Naive B cell (primary cell): Measurements from ENCODE around the gene CNDP1. TPM values are rescaled to one million over a fixed set of nuclear protein-coding genes. Genes with fewer than 3 reads are reported as not detected.
"Not testable (repeated sequence)": the region's sequence is repeated elsewhere in the genome, so short reads cannot be mapped to it uniquely, and the experiment has no call there.

ENCODE experiments used
- ATAC-seq, 2 donors: fragments of 150-1000 bp; cut with Tn5 transposase; 2 replicates each; pipeline ENCODE4 v1.10.0; 2021; ENCODE audit warnings: low read depth in 2 of 2, mild to moderate bottlenecking in 2 of 2, moderate library complexity in 2 of 2
- DNase-seq: peaks from one replicate; pipeline ENCODE4 v3.0.0; 2022
- H3K27ac Mint-ChIP-seq, 6 donors: one replicate each; pipeline ENCODE4 v1.8.0; 2020 to 2022; ENCODE audit warnings: mild to moderate bottlenecking in 6 of 6, mixed read lengths in 6 of 6, moderate library complexity in 5 of 6, inconsistent platforms in 2 of 6
- H3K27me3 Mint-ChIP-seq, 3 donors: one replicate each; pipeline ENCODE4 v1.8.0; 2021 to 2022; ENCODE audit warnings: mixed read lengths in 3 of 3, mild to moderate bottlenecking in 1 of 3
- H3K36me3 Mint-ChIP-seq, 2 donors: one replicate each; pipeline ENCODE4 v1.8.0; 2020 to 2022; ENCODE audit warnings: mixed read lengths in 2 of 2, inconsistent platforms in 1 of 2, mild to moderate bottlenecking in 1 of 2
- H3K4me1 Mint-ChIP-seq, 3 donors: one replicate each; pipeline ENCODE4 v1.8.0; 2020 to 2022; ENCODE audit warnings: mixed read lengths in 3 of 3, inconsistent platforms in 1 of 3, mild to moderate bottlenecking in 1 of 3, moderate library complexity in 1 of 3
- H3K4me3 Mint-ChIP-seq, 8 donors: one replicate each; pipeline ENCODE4 v1.8.0; 2020 to 2022; ENCODE audit warnings: mild to moderate bottlenecking in 8 of 8, mixed read lengths in 8 of 8, moderate library complexity in 8 of 8, inconsistent platforms in 2 of 8
- H3K9me3 Mint-ChIP-seq, 7 donors: one replicate each; pipeline ENCODE4 v1.8.0; 2020 to 2022; ENCODE audit warnings: mixed read lengths in 7 of 7, mild to moderate bottlenecking in 5 of 7, inconsistent platforms in 2 of 7, moderate library complexity in 1 of 7
- polyA plus RNA-seq, 6 donors: library from polyadenylated mRNA; unstranded; fragments of 300-500 nt; fragmentation: Illumina TruSeq; gene quantifications; one replicate each; pipeline ENCODE4 v1.2.3, GENCODE V29; 2021; ENCODE audit warnings: low read depth in 6 of 6

CNDP1 gene
- polyA plus RNA-seq, 6 donors from 2014 or later: not detected

DNA sequence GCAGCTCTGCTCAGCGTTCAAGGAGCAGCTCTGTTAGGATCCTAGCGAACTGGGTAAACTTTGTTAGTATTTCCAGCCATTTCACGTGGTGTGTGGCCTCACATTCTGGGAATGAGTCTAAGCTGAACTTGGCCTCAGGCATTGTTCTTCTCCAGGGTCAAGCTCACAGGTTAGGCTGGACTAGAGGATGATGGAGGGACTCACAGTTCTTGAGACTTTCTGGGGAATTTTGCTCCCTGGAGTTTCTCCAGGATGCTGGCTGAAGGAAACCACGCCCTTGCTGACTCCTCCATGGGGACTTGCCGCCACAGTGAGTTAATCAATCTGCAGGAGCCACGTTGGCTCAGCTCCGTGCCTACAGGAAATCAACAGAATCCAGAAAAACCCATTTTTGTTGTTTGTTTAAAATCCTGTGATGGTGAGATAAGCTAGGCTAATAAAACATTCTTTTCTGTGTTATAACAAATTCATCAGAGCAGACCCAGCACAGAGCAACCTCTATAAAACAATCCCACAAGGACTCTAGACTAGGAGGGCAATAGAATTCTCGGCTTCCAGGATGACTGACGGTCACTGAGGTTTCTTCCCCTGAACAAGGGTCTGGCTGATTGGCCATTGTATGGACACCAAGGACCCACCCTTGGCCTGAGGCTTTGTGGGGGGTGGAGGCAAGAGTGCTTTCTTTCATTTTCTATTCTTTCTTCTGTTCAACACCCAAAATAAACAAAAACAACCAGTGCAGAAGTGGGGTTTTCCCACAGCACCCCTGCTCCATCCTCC is 12.6 kb downstream of the CNDP1 start:
- Mint-ChIP-seq H3K27me3 (peaks cover 0 to 19% (median 12%) of the 10 kb centered on the region in 3 donors), H3K36me3 (peaks cover 0 to 8% of the 10 kb centered on the region in 2 donors), H3K4me1 (peaks cover 0 to 3% (median 2%) of the 10 kb centered on the region in 3 donors), H3K4me3 (no peak overlapping the region), H3K9me3 (peaks cover 0 to 29% (median 25%) of the 10 kb centered on the region in 7 donors), H3K27ac (peak overlapping the region in 1 of 6 donors; percentile 56)
- ATAC-seq (no peak), DNase-seq (no peak)

DNA sequence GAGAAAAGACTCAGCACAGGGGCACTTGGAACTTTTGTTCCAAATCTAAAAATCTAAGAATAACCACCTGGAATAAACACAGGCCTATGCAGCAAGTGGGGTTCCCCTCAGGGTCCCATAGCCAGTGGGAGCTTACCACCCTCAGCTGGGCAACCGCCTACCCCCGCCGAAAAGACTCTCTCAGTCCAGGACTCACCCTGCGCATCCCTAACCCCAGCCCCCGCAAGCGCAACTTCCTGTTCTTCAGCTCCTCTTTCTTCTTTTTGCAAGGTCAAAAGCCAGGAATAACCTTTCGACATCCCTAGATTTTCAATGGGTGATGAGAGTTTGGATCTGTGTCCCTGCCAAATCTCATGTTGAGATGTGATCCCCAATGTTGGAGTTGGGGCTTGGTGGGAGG is 13.6 kb downstream of the CNDP1 start:
- Mint-ChIP-seq H3K36me3 (peaks cover 0 to 8% of the 10 kb centered on the region in 2 donors), H3K27ac (peak overlapping the region in 1 of 6 donors; percentile 68), H3K9me3 (peaks cover 0 to 29% (median 25%) of the 10 kb centered on the region in 7 donors), H3K4me1 (peaks cover 0 to 3% (median 3%) of the 10 kb centered on the region in 3 donors), H3K27me3 (peaks cover 0 to 21% (median 12%) of the 10 kb centered on the region in 3 donors), H3K4me3 (no peak overlapping the region)
- DNase-seq (no peak), ATAC-seq (no peak)

DNA sequence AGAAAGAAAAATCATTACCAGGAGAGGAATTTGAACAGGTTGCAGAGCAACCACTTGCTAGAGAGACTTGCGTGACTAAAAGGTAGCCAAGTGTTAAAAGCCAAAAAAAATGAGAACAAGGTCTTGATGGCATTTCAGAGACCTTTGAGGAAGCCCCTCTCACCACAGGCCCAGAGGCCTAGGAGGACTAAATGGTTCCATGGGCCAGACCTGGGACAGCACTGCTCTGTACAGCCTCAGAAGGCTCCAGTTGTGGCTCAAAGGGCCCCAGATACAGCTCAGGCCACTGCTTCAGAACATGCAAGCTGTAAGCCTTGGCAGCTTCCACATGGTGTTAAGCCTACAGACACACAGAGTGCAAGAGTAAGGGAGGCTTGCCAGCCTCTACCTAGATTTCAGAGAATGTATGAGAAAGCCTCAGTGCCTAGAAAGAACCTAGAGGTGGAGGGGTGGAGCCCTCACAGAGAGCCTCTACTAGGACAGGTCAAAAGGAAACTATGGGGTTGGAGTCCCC is 15.3 kb downstream of the CNDP1 start:
- peaks cover 0 to 8% of the 10 kb centered on the region in 2 donors for H3K36me3 Mint-ChIP-seq
- H3K27me3 Mint-ChIP-seq: peaks cover 4 to 32% (median 20%) of the 10 kb centered on the region in 3 donors
- ATAC-seq (no peak), DNase-seq (no peak)
- H3K4me1 Mint-ChIP-seq: peaks cover 0 to 3% (median 3%) of the 10 kb centered on the region in 3 donors
- H3K27ac Mint-ChIP-seq: no peak overlapping the region
- peaks cover 0 to 29% (median 25%) of the 10 kb centered on the region in 7 donors for H3K9me3 Mint-ChIP-seq
- no peak overlapping the region for H3K4me3 Mint-ChIP-seq

DNA sequence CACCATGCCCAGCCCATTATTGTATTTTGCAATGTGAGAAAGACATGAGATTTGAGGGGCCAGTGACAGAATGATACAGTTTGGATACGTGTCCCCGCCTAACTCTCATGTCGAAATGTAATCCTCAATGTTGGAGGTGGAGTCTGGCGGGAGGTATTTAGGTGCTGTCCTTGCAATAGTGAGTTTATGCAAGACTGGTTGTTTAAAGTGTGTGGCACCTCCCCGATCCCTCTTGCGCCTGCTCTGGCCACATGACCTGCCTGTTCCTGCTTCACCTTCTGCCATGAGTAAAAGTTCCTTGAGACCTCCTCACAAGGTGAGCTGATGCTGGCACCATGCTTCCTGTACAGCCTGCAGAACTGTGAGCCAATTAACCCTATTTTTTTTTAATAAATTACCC is 16.6 kb downstream of the CNDP1 start:
- no peak overlapping the region for H3K4me3 Mint-ChIP-seq
- ATAC-seq (no peak), DNase-seq (no peak)
- peaks cover 4 to 26% (median 14%) of the 10 kb centered on the region in 3 donors for H3K27me3 Mint-ChIP-seq
- peak overlapping the region in 1 of 6 donors; percentile 69 for H3K27ac Mint-ChIP-seq
- H3K4me1 Mint-ChIP-seq: peaks cover 0 to 3% (median 3%) of the 10 kb centered on the region in 3 donors
- H3K36me3 Mint-ChIP-seq: peaks cover 0 to 8% of the 10 kb centered on the region in 2 donors
- H3K9me3 Mint-ChIP-seq: peaks cover 0 to 29% (median 25%) of the 10 kb centered on the region in 7 donors

DNA sequence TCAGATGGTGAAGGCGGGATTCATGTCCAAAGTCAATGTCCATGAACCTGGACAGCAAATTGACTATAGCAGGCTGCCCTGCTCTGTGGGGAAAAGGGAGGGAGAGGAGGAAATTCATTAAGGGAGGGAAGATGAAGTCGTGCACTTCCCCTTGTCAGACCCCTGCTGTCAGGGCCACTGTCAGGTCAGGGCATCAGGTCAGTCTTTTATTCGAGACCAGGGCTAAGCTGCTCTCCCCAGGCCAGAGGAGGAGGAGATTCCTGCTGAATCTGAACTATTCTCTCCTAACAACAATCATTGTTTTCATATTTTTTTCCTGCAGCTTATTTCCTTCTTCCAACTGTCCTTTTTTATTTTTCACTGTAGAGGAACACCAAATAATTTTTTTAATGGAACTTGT is 17.2 kb downstream of the CNDP1 start:
- H3K36me3 Mint-ChIP-seq: peaks cover 0 to 8% of the 10 kb centered on the region in 2 donors
- no peak overlapping the region for H3K4me3 Mint-ChIP-seq
- peaks cover 0 to 29% (median 25%) of the 10 kb centered on the region in 7 donors for H3K9me3 Mint-ChIP-seq
- no peak for ATAC-seq
- peaks cover 4 to 29% (median 10%) of the 10 kb centered on the region in 3 donors for H3K27me3 Mint-ChIP-seq
- H3K27ac Mint-ChIP-seq: peak overlapping the region in 1 of 6 donors; percentile 69
- peaks cover 0 to 3% (median 3%) of the 10 kb centered on the region in 3 donors for H3K4me1 Mint-ChIP-seq
- no peak for DNase-seq

DNA sequence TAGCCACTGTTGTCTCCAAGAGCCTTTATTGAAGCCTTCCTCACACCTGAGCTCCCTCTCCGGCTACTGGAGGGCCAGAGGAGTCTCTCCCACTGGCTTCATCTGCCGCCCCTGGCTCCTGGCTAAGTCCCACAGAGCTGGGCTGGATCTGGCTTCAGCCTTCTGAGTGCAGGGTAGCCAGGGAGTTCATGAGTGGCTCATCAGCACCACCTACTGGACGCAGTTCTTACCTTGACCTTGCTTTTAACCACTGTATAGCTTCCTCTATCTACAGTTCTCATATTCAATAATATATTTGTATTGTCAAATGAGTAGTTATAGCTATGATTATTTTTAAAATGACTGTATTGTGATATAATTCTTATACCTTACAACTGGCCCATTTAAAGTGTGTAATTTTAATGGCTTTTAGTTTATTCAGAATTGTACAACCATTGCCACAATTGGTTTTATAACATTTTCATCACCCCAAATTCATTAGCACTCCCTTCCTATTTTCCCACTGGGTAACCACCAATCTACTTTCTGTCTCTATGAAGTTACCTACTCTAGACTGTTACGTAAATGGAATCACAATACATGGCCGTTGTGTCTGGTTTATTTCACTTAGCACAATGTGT is 17.7 kb downstream of the CNDP1 start:
- H3K4me3 Mint-ChIP-seq: no peak overlapping the region
- DNase-seq (peak; percentile 58), ATAC-seq (peak; percentile 98 to 99)
- peaks cover 0 to 3% (median 3%) of the 10 kb centered on the region in 3 donors for H3K4me1 Mint-ChIP-seq
- H3K27ac Mint-ChIP-seq: peak overlapping the region in 1 of 6 donors; percentile 77
- H3K27me3 Mint-ChIP-seq: peaks cover 4 to 34% (median 10%) of the 10 kb centered on the region in 3 donors
- peaks cover 0 to 29% (median 25%) of the 10 kb centered on the region in 7 donors for H3K9me3 Mint-ChIP-seq
- peaks cover 0 to 8% of the 10 kb centered on the region in 2 donors for H3K36me3 Mint-ChIP-seq

DNA sequence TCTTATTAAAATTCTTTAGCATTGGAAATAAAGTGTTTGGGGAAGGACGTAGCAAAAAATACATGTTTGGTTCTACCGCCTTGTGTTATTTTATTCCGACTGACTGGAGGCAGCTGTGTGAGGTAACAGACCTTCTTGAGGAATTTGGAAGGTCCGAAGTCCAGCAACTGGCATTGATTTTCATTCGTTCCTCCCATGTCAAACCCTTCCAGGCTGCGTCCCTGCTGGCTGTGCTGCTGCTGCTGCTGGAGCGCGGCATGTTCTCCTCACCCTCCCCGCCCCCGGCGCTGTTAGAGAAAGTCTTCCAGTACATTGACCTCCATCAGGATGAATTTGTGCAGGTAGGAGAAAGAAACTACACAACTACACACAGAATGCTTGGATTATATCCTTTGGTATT is 21.8 kb downstream of the CNDP1 start:
- Mint-ChIP-seq H3K36me3 (no peaks in the 10 kb centered on the region), H3K4me1 (peaks cover 0 to 3% (median 2%) of the 10 kb centered on the region in 3 donors), H3K9me3 (peaks cover 0 to 3% (median 0%) of the 10 kb centered on the region in 7 donors), H3K27ac (no peak overlapping the region), H3K27me3 (peaks cover 4 to 37% (median 19%) of the 10 kb centered on the region in 3 donors), H3K4me3 (no peak overlapping the region)
- no peak for ATAC-seq
- DNase-seq: no peak

DNA sequence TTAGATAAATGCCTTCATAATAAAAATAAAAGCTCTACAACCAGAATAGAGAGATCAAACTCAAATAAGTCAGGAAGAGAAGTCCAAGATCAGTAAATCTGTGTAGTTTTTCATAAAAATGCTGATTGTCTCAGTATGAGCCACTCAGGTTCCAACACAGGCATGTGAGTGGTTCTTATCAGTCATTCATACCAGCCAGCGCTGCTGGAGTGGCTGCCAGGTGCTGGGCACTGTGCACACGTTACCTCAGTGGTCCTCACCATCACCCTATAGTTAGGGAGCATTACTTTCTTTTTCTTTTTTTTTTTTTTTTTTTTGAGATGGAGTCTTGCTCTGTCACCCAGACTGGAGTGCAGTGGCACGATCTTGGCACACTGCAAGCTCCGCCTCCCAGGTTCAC is 23.8 kb downstream of the CNDP1 start:
- Mint-ChIP-seq H3K27ac (peak overlapping the region in 1 of 6 donors; percentile 16), H3K4me3 (no peak overlapping the region), H3K27me3 (peaks cover 4 to 32% (median 26%) of the 10 kb centered on the region in 3 donors), H3K9me3 (no peaks in the 10 kb centered on the region), H3K4me1 (no peaks in the 10 kb centered on the region), H3K36me3 (no peaks in the 10 kb centered on the region)
- DNase-seq (no peak), ATAC-seq (no peak)

DNA sequence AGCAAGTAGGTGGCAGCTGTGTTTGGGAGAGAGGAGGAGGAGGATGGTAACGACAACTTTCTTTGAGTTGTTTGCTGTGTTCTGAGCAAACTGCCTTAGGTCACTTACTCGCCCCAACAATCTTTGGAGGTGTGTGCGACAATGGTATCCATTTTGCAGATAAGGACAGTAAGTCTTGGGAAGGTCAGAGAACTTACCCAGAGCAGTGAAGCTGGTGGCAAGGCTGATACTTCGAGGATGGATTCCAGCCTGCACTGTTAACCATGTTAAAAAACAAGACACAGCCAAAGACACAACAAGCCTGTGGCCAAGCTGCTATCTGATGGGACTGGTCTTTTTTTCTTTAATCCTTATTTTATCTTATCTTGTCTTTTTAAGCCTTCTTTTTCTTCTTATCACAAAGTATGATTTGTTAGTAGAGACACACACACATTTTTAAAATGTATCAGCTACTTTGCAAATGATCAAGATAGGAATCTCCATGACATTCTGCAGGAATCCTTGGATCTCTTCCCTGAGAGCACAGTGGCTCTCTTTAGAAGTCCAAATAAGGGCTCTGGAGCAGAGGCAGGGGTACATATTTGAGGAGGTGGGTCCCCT is 27.9 kb downstream of the CNDP1 start:
- H3K4me3 Mint-ChIP-seq: no peak overlapping the region
- ATAC-seq (no peak), DNase-seq (no peak)
- H3K4me1 Mint-ChIP-seq: no peaks in the 10 kb centered on the region
- H3K36me3 Mint-ChIP-seq: peaks cover 6 to 11% of the 10 kb centered on the region in 2 donors
- H3K9me3 Mint-ChIP-seq: peaks cover 0 to 19% (median 16%) of the 10 kb centered on the region in 7 donors
- no peak overlapping the region for H3K27ac Mint-ChIP-seq
- H3K27me3 Mint-ChIP-seq: peaks cover 0 to 21% (median 14%) of the 10 kb centered on the region in 3 donors

DNA sequence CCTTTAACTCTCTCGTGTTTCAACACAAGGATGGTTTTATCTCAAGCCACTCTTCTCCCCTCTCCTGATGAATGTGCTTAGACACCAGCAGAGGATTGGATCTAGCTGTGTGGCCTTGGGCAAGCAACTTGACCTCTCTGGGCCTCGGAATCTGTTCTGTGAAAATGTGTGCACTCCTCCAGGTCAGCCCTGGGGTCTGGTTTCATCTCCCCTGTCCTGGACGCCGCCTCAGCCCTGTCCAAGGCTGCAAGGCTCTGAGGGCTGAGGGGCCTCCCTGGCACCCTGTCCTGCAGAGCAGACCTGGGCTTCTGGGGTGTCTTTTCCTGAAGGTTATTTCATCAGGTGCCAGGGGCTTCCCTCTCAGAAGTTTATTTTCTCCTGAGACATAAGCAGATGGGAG is 28.5 kb downstream of the CNDP1 start:
- DNase-seq (no peak), ATAC-seq (no peak)
- no peak overlapping the region for H3K4me3 Mint-ChIP-seq
- peaks cover 6 to 12% of the 10 kb centered on the region in 2 donors for H3K36me3 Mint-ChIP-seq
- no peak overlapping the region for H3K27ac Mint-ChIP-seq
- H3K27me3 Mint-ChIP-seq: peaks cover 0 to 21% (median 9%) of the 10 kb centered on the region in 3 donors
- peaks cover 0 to 22% (median 19%) of the 10 kb centered on the region in 7 donors for H3K9me3 Mint-ChIP-seq
- peaks cover 0 to 3% (median under 1%) of the 10 kb centered on the region in 3 donors for H3K4me1 Mint-ChIP-seq

DNA sequence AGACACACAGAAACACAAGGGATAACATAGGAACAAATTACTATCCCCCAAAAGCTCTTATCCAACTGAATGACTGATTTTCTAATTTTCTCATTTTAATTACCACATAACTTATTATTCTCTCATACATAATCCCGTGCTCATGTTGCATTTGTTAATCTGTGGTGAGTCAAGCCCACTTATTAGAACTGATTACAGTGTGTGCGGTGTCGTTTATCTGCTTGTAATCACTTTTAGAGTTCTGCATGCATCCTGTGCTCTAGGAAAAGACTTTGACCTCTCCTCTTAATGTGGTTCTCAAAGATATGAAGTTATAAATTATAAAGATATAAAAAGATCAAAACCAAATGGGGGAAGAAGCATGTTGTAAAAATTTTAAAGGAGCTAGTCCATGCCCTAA is 29.7 kb downstream of the CNDP1 start:
- H3K27ac Mint-ChIP-seq: no peak overlapping the region
- peaks cover 5 to 32% (median 20%) of the 10 kb centered on the region in 3 donors for H3K27me3 Mint-ChIP-seq
- H3K36me3 Mint-ChIP-seq: peaks cover 6 to 20% of the 10 kb centered on the region in 2 donors
- H3K4me1 Mint-ChIP-seq: peaks cover 7 to 10% (median 9%) of the 10 kb centered on the region in 3 donors
- ATAC-seq (no peak), DNase-seq (no peak)
- H3K9me3 Mint-ChIP-seq: peaks cover 0 to 27% (median 19%) of the 10 kb centered on the region in 7 donors
- H3K4me3 Mint-ChIP-seq: no peak overlapping the region

DNA sequence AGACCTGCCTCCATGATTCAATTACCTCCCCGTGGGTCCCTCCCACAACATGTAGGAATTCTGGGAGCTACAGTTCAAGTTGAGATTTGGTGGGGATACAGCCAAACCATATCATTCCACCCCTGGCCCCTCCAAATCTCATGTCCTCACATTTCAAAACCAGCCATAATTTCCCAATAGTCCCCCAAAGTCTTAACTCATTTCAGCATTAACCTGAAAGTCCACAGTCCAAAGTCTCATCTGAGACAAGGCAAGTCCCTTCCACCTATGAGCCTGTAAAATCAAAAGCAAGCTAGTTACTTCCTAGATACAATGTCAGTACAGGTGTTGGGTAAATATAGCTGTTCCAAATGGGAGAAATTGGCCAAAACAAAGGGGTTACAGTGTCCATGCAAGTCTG is 30.9 kb downstream of the CNDP1 start:
- peaks cover 6 to 20% of the 10 kb centered on the region in 2 donors for H3K36me3 Mint-ChIP-seq
- DNase-seq, ATAC-seq, H3K4me3 Mint-ChIP-seq, H3K27ac Mint-ChIP-seq, H3K4me1 Mint-ChIP-seq: not testable (repeated sequence)
- peaks cover 7 to 38% (median 26%) of the 10 kb centered on the region in 3 donors for H3K27me3 Mint-ChIP-seq
- peaks cover 0 to 27% (median 19%) of the 10 kb centered on the region in 7 donors for H3K9me3 Mint-ChIP-seq

DNA sequence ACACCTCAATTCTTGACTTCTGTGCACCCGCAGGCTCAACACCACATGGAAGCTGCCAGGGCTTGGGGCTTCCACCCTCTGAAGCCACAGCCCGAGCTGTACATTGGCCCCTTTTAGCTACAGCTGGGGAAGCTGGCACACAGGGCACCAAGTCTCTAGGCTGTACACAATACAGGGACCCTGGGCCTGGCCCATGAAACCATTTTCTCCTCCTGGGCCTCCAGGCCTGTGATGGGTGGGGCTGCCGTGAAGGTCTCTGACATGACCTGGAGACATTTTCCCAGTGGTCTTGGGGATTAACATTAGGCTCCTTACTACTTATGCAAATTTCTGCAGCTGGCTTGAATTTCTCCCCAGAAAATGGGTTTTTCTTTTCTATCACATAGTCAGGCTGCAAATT is 31.7 kb downstream of the CNDP1 start:
- peaks cover 12 to 45% (median 34%) of the 10 kb centered on the region in 3 donors for H3K27me3 Mint-ChIP-seq
- not testable (repeated sequence) for H3K4me3 Mint-ChIP-seq, ATAC-seq, H3K27ac Mint-ChIP-seq, H3K4me1 Mint-ChIP-seq, DNase-seq
- H3K36me3 Mint-ChIP-seq: peaks cover 10 to 20% of the 10 kb centered on the region in 2 donors
- peaks cover 0 to 27% (median 19%) of the 10 kb centered on the region in 7 donors for H3K9me3 Mint-ChIP-seq
